GM10266 (cell line): ENCODE data around the gene PIF1.
"Not testable (repeated sequence)": the region's sequence is repeated elsewhere in the genome, so short reads cannot be mapped to it uniquely, and the experiment has no call there.

Experiments used
- DNase-seq: peaks from one replicate; pipeline ENCODE4 v3.0.0; 2012; ENCODE audit errors: extremely low spot score
- CTCF ChIP-seq: IDR thresholded peaks from 2 replicates; pipeline ENCODE4 v1.5.1; 2012; ENCODE audit warnings: mild to moderate bottlenecking, low read depth; ENCODE audit not compliant: control insufficient read depth, insufficient read depth; ENCODE audit errors: missing control alignments

PIF1 gene

GRCh38 chr15:64808785-64809453, 16.5 kb downstream of the PIF1 start:
- DNase-seq = no peak
- TF ChIP-seq CTCF = no peak

- no peak for DNase-seq
- no peak for TF ChIP-seq CTCF
These were observed 17.7 kb downstream of the PIF1 start for GRCh38 chr15:64807751-64808222.

GRCh38 chr15:64807051-64807749, 18.2 kb downstream of the PIF1 start:
- no peak for DNase-seq
- no peak for TF ChIP-seq CTCF

- no peak for DNase-seq
- no peak for TF ChIP-seq CTCF
These were observed 18.9 kb downstream of the PIF1 start for GRCh38 chr15:64806509-64806908.

- no peak for DNase-seq
These were observed 20.8 kb downstream of the PIF1 start for GRCh38 chr15:64804619-64805018.

GRCh38 chr15:64803526-64803925, 21.9 kb downstream of the PIF1 start:
- no peak for TF ChIP-seq CTCF
- DNase-seq = no peak

More at GRCh38 chr15:64804619-64805018, 20.8 kb downstream of the PIF1 start:
- TF ChIP-seq CTCF = no peak

- TF ChIP-seq CTCF = no peak
- DNase-seq = no peak
These were observed 25.0 kb downstream of the PIF1 start for GRCh38 chr15:64800476-64800875.

- not testable (repeated sequence) for DNase-seq
These were observed 26.5 kb downstream of the PIF1 start for GRCh38 chr15:64798905-64799304.

- not testable (repeated sequence) for DNase-seq
These were observed 29.5 kb downstream of the PIF1 start for GRCh38 chr15:64795921-64796320.

- DNase-seq = not testable (repeated sequence)
These were observed 30.1 kb downstream of the PIF1 start for GRCh38 chr15:64795299-64795698.
